PFSK-1 (cell line): ENCODE results near the gene DGKG.

Experiments used
- FOXP2 ChIP-seq: optimal IDR thresholded peaks from 2 replicates; pipeline ENCODE3; 2011; ENCODE audit warnings: borderline replicate concordance, control low read depth, inconsistent platforms; ENCODE audit not compliant: insufficient read depth; ENCODE audit errors: extremely low read length, extremely low read depth
- POLR2AphosphoS5 ChIP-seq: IDR thresholded peaks from 2 replicates; pipeline ENCODE4 v1.6.1; 2012; ENCODE audit warnings: low read depth, mild to moderate bottlenecking, control low read depth, low read length, moderate library complexity
- REST ChIP-seq, 2 experiments: IDR thresholded peaks; 2 replicates each; pipeline versions ENCODE4 v1.6.1 to v1.8.0; 2011 to 2012; ENCODE audit warnings: low read depth in 2 of 2, low read length in 2 of 2, control low read depth in 1 of 2, inconsistent platforms in 1 of 2, mild to moderate bottlenecking in 1 of 2, moderate library complexity in 1 of 2; ENCODE audit not compliant: insufficient read depth in 1 of 2
- SIN3A ChIP-seq: IDR thresholded peaks from 2 replicates; pipeline ENCODE4 v1.6.1; 2012; ENCODE audit warnings: mild to moderate bottlenecking, low read length, moderate library complexity, borderline replicate concordance; ENCODE audit not compliant: insufficient read depth
- TAF1 ChIP-seq: IDR thresholded peaks from 2 replicates; pipeline ENCODE4 v1.6.1; 2012; ENCODE audit warnings: low read length, control low read depth, borderline replicate concordance; ENCODE audit not compliant: insufficient read depth

The DGKG gene

GRCh38 chr3:186400026-186400425 lies 38.0 kb upstream of the DGKG start:
- TF ChIP-seq POLR2AphosphoS5 = no peak
- TF ChIP-seq TAF1 = no peak
- no peak for TF ChIP-seq FOXP2
- no peak for TF ChIP-seq REST (IDR thresholded peaks at IDR 0.05; ENCODE audit: insufficient read depth in 1 of 2, low read depth in 2 of 2, low read length in 2 of 2)
- TF ChIP-seq SIN3A = no peak

- TF ChIP-seq TAF1 = no peak
- no peak for TF ChIP-seq SIN3A
- TF ChIP-seq REST (IDR thresholded peaks at IDR 0.05; ENCODE audit: insufficient read depth in 1 of 2, low read depth in 2 of 2, low read length in 2 of 2) = no peak
- no peak for TF ChIP-seq POLR2AphosphoS5
- TF ChIP-seq FOXP2 = no peak
These were observed 32.7 kb upstream of the DGKG start for GRCh38 chr3:186394566-186395217.

- TF ChIP-seq REST (IDR thresholded peaks at IDR 0.05; ENCODE audit: insufficient read depth in 1 of 2, low read depth in 2 of 2, low read length in 2 of 2) (no peak), FOXP2 (no peak), TAF1 (no peak), SIN3A (no peak)
These were observed 25.0 kb upstream of the DGKG start for GRCh38 chr3:186386883-186387560.

GRCh38 chr3:186385856-186386602 lies 24.0 kb upstream of the DGKG start:
- no peak for TF ChIP-seq REST (IDR thresholded peaks at IDR 0.05; ENCODE audit: insufficient read depth in 1 of 2, low read depth in 2 of 2, low read length in 2 of 2)
- TF ChIP-seq FOXP2 = no peak
- TF ChIP-seq TAF1 = no peak
- TF ChIP-seq SIN3A = no peak
- no peak for TF ChIP-seq POLR2AphosphoS5
